HG03342 (cell line): Measurements from ENCODE around the gene TREX2.

Experiments
- ATAC-seq: cut with Tn5 transposase; IDR thresholded peaks from one replicate; pipeline ENCODE4 v1.9.1; 2021; ENCODE audit warnings: mild to moderate bottlenecking, moderate library complexity; ENCODE audit not compliant: unreplicated experiment

TREX2 gene

DNA sequence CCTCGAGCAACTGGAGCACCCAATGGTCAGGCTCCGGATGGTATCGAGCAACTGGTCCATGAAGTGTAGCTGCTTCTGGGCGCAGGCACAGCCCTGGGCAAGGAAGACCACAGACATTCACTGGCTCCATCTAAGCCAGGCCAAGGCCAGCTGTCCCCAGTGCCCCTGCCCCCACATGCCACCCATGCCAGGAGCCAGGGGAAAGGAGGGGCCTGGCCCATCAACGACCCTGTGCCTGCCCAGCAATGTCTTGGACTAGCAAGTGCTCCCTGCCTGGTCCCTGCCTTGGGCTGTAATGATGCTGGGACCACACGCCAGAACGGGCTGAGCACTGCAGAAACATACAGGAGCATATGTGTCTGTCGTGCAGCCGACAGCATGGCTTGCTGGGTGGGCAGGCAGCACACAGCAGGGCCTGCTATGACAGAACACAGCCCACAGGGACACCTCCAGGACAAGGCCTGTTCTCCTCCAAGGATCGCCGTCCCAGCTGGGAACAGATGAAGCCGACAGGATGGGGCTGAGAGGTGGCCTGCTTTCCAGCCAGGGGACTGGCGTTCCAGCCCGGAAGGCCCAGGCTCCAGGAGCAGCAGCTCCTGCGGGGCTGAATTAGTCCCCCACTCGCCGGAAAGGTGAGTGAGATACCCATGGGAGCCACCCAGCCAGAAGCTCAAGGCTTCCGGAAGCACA, 11.4 kb upstream of the TREX2 start:
- ATAC-seq, result no peak

DNA sequence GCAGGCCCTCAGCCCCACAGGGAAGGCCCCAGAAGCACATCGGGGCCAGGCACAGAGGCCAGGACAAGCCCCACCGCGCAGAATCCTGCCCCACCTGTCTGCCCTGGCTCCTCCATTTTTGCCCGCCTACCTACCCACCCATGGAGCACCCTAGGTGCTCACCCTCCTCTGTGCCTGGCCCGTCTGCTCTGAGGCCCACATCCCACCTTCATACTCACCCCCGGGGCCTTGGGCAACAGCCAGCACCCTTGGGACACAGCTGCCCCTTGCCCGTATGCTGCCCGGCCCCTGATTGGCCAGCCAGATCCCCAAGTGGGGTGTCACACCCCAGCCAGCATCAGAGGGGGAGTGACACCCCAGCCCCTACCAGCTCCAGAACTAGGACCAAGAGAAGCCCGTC, 10.8 kb upstream of the TREX2 start:
- no peak for ATAC-seq

DNA sequence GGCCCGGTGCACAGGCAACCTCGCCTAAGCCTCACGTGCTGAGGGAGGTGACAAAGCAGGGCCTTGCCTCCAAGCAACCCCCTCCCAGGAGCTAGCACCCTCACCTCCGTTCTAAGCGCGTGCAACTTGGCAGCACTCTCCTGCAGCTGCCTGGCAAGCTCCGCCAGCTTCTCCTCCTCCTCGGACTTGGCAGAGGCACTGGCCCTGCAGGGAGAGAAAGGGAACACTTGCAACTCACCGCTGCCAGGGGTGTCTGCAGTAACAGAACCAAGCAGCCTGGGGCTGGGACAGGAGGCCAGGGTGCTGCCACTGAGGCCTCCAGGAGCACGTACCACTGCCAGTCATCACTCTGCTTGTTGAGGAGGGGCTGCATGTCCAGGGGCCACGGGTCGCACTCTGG, 10.3 kb upstream of the TREX2 start:
- ATAC-seq, result no peak

DNA sequence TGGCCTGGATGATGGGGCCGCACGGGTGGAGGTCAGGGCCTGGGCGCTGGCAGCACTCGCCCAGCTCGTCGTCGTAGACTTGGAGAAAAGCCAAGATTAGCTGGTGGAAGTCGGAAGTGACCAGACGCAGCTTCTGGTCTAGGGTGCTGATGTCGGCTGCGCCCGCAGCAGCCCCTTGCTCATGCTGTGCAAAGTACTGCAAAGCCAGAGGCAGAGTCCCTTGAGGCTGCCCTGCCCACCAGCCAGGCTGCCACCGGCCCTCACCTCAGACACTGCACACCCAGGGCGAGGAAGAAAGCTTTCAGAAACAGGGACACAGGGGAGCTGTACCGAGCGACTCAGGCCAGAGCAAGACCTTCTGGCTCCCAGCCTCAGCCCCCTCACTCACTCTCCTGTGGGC, 9.7 kb upstream of the TREX2 start:
- no peak for ATAC-seq

DNA sequence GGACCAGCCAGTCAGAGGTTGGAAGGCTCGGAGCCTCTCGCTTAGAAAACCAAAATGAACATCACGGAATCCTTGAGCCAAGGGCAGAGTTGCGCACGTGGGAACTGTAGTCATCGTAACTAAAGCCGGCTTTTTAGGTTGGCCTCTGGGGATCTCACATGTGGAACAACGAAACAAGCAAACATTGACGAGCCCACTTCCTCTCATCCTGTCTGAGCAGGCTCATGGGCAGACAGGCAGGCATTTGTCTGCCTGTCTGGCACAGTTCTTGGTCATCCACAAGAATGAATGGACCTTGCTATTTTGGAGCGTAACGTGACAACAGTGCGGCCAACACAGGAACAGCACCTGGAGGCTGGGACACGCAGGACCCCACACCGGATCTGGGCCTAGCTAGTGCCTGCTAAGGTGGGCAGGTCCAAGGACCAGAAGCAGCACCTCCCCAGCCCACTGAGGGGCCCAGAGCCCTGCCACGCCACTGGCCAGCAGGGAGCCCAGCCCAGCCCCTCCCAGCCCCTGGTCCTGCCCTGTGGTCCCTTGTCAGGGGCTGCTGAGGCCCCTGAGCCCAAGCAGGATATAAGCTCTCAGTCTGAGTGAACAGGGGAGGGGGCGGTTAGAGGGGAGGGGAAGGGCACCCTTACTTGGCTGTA, 9.2 kb upstream of the TREX2 start:
- no peak for ATAC-seq

DNA sequence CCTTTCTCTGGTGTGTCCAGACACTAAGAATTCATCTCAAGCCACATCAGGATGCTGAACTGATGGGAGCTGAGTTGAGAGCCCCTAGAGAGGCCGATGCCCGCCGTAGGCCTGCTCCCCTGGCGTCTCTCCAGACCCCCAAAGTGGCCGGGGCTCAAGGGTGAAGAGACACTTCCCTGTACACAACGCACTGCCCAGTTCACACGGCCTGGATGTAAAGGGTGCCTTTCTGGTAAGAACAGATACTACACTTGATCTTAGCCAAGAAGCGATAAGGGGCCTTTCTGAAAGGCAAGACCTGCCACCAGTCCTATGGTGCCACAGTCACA, 5.1 kb upstream of the TREX2 start:
- ATAC-seq, result no peak

DNA sequence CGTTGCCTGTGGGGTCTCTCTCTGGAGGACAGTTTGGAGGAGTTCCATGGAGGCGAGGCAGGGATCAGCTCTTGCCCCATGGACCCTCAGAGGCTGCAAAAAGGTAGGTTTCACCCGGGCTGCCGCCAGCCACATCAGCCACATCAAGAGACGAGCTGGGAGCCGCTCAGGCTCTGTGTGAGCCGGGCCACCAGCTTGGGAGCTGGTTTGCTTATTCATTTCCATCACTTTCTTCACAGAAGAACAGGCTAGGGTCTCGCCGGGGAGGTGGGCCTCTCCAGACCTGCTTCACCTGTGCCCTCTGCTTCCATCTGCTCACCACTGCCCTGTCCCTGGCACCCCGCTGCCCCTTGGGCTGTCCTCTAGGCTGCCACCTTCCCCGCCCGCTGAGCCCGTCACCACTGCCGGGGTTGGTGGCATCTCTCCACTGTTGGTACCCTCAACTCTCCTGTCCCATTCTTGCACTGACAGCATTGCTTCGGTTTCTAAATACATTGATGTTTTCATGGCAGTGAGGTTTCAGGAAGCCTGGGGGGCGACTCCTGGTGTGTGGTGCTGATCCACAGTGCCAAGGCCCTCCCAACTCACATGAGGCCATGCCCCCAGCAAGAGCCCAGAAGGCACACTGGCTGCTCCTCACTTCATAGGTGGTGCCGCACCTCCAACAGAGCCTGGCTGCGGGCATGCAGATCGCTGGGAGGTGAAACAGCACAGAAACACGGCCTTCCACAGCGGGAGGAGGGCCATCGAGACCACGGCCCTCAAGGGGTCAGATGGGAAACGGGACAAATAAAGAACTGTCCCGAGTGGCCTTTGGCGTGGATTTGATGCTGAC, 4.5 kb upstream of the TREX2 start:
- no peak for ATAC-seq

DNA sequence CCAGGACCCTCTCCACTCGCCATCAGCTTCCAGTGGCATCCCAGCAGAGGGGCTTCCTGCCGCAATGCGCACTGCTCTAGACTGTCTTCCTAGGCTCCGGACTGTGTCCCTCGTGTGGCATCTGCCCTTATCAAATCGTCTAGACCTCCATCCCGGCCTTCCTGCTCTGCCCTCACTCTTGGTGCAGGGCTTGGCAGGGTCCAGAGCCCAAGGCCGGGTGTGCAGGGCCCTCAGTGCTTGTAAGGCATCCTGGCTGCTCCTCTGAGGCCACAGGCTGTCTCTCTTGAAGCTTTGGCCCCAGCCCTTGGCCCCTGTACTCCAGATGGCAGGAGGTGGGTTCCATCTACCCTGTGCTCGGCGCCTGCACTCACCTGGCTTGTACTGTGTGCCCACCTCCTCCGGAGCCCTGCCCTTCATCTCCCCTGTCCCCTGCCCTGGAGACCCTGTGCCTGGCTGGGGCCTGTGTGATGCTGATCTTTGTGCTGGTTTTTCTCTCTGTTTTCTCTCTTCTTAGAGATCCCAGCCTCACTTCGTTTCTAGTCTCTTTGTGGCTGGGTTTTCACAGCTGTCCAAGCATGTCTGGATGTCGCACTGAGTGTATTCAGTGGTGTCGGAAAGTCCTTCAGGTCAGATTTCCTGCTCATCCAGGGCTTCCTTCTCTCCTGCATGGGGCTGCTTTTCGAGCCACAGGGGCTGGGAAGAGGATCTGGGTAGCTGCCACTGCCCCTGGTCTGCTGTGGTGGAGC, 3.7 kb upstream of the TREX2 start:
- no peak for ATAC-seq

DNA sequence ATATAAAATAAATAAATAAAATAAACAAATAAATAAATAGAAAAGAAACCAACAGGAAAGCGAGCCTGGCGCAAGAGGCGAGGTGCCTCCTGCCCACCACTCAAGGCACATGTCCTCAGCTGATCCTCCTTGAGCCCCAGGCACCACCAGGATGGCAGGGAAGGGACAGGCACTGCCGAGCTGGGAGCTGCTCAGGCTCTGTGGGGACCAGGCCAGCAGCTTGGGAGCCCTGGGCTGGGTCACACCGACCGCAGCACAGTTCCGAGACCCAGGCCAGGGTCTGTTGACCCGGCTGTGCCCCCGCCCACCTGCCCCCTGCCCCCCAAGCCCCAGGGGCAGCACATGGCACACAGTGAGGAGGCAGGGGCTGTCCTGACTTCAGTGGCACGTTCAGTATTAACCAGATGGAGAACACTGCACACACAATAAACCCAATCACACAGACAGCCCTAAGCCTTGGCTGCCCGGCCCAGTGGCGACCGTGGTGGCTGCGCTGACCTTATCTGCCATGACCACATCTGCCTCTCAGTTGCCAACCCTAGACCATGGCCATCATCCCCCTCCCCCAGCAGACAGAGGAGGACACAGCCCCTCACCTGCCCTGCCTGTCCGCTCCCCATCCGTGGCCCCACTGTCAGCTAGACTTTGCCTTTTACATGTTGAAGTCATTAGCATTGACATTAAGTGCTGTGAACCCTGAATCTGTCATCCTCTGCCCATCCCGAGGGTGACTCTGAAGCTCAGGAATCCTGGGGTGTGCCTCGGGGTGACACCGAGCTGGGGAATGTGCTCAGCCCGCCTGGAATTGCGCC, 2.9 kb upstream of the TREX2 start:
- no peak for ATAC-seq

DNA sequence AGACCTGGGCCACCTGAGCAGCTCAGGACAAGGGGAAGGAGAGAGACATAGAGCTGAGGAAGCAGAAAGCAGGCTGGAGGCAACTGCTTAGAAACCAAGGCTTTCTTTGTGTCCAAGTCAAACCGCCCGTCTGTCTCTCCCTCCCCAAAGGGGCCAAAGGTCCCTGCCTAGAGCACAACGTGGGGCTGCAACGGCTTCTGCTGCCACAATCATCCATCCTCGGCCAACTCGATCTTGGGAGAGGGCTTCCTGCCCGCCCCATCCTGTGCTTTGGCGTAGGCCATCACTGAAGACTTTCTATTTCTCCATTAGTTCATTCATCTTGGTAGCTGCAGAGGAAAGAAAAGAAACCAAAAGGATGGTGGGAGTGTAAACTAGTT, 1.7 kb upstream of the TREX2 start:
- ATAC-seq, result no peak

DNA sequence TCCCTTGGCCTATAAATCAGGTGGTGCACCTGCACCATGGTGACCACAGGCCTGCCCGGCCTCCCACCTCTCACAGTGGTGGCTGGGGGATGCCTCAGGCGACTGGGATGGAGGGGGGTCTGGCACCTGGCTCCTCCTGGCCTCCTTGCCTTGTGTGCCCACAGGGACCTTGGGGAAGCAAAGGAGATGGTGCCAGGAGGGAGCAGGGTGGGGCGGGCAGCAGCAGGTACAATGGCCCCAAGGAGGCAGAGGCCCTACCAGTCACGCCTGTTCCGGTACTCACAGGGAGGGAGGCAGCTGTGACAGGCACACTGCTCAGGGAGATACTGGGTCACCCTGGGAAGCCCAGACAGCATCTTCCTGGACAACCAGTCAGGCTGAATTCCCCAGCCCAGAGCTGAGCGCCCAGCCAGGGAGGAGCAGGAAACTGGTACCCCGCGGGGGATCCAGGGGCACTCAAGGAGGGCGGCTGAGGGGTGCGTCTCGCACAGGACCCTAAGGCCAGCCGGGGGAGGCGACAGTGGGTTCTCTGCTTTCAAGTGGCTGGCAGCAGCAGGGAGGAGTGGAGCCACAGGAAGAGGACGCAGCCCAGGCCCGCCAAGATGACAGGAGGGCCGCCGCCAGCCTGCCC, 1.2 kb upstream of the TREX2 start:
- ATAC-seq, result no peak

DNA sequence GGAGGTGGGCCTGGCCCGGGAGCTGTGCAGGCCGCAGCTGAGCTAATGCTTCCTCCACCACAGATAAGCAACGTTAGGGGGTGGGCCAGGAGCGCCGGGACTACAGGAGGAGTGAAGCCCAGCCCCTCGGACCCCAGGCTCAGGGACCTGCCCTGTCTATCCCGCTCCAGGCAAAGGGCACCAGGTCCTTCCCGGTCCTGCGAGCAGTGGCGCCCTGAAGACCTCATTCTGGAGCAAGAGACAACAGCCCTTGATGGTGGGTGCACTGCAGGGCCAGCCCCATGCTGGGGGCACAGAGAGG, 730 bp upstream of the TREX2 start:
- ATAC-seq, result no peak

DNA sequence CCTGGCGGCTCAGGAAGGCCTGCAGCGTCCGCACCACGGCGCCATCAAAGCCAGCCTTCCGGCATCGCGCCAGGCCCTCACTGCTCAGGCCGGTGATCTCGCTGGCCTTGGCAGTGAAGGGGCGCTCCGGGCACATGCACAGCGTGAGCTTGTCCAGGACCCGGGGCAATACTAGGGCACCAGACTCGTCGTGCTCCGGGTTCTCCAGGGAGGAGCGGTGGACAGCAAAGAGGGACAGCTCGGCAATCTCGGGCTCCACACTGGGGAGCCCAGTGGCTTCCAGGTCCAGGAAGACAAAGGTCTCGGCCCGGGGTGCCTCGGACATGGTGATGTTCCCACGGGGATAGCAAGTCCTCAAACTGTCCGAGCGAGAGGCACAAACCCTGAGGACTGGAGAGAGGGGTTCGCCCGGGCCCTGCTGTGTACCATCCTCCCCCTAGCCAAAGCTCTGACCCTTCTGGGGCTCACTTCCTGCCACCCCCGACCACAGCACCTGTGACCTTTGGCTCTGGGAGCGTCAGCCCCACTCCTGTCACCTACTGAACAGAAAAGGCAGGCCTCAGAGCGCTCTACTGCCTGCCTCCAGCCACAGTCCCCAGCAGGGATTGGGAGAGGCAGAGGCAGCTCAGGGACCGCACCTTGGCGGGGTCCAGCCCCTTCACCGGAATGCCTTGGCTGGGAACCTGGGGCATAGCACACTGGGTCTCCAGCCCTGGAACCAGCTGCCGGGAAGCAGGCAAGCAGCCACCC, 575 bp downstream of the TREX2 start:
- ATAC-seq, result no peak

DNA sequence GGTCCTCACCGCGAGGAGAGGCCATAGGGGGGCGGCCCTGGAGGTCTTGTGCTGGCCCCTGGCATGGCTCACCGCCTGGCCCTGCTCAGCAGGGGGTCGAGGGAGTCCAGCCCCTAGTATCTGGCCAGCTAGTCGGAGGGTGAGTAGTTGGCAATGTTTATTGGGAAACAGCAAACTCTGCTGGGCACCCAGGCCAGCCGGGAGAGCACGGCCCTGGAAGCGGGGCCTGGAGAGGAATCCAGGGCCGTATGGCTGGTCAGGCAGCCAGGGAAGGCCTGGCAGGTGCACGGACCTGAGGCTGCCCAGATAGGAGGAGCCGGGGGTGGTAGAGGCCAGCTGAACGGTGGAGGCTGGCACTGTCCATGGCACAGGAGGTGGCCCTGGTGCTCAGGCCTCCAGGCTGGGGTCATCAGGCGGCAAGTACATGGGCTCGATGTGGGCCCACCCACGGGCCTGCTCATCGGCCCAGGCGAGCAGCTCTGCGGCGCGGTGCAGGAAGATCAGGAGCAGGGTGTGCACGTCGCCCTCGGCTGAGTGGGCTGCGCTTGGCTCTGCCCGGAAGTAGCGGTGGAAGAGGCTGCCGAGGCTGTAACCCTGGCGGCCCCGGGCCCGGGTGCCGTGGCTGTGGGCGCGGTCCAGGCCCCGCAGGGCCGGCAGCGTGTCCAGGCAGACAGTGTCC, 1.4 kb downstream of the TREX2 start:
- no peak for ATAC-seq

DNA sequence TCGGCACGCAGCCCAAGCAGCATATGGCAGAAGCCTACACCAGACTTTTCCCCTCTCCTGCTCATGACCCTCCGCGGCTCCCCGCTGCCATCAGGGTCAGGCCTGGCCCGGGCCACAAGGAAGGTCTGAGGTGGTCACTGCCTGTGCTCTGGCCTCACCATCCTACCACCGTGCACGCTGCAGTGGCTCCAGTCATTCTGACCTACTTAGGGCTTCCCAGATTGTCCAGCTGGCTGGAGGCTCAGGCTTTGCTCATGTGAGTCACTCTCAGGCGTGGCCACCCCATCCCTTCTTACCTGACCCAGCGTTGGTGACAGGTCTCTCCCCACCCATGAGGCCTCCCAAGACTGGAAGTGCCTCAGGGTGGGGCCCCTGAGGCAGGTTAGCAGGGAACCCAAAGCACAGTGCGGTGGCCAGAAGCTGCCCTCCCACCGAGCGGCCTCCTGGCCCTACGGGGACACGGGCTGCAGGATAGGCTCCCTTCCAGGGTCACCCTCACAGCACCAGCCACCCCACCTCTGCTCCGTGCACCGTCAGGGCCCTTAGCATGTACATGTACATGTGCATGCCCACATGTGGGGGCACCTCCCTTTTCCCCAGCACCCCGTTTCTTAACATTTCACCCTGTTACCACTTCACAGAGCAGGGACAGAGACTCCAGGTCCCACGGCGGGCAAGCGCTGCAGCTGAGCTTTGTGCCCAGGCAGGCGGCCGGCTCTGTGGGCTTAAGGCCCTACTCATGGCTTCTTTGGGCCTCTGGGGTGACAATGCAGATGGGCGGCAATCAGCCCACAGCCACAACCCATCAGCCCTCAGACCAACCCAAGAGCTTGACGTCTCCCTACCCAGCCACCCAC, 2.2 kb downstream of the TREX2 start:
- no peak for ATAC-seq

DNA sequence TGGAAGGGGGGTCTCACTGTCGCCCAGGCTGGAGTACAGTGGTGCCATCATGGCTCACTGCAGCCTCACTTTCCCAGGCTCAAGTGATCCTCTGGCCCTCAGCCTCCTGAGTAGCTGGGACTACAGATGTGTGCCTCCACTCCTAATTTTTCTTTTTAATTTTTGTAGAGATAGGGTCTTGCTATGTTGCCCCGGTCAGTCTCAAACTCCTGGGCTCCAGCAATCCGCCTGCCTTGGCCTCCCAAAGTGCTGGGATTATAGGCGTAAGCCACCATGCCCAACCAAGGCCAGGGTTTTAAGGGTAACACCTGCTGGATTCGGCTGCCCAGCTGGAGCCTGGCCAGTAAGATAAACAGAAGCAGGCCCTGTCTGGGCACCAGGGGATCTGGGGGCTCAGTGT, 3.4 kb downstream of the TREX2 start:
- no peak for ATAC-seq

DNA sequence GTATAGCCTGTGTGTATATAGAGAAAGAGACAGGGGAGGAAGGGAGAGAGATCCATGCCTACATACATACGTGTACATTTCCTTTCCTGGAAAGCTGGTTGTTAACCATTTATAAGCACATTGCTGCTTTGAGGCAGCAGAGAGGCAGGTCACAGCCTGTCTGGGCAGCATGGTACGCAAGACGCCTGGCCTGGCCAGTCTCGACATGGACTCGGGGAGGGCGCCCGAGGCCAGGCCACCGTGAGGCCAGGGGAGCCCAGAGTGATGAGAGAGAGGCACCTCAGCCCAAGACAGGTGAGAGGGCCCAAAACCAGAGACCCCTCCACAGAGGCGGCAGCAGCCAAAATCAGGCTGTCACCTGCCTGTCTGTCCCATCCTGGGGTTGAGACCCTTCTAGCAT, 3.9 kb downstream of the TREX2 start:
- ATAC-seq, result no peak

DNA sequence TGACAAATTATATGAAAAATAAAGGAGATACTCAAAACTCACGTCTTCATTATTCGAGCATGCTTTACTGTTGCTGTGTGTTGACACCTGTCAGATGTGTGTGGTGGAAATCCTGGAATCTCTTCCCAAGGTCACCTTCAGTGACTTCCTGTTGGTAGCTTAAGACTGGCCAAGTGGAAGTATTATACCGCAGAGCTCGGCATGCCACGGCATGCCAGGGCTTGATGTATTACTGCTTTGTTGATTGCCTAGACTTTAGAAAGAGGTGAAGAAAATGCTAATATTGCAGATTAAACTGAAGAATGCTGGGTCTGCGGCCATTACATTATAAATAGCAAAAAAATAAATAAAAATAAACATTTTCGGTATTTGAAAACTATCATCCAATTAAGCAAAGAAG, 4.6 kb downstream of the TREX2 start:
- no peak for ATAC-seq
